Endothelial cell of hepatic sinusoid (primary cell): Measurements from ENCODE around the gene VSIG4.
"Not testable (repeated sequence)": the region's sequence is repeated elsewhere in the genome, so short reads cannot be mapped to it uniquely, and the experiment has no call there.

ENCODE experiments used
- in situ Hi-C: cut with HindIII; loops from 2 replicates; pipeline ENCODE4 v1.10.0; 2017; ENCODE audit warnings: low sequenced_read_pairs

The VSIG4 gene

DNA sequence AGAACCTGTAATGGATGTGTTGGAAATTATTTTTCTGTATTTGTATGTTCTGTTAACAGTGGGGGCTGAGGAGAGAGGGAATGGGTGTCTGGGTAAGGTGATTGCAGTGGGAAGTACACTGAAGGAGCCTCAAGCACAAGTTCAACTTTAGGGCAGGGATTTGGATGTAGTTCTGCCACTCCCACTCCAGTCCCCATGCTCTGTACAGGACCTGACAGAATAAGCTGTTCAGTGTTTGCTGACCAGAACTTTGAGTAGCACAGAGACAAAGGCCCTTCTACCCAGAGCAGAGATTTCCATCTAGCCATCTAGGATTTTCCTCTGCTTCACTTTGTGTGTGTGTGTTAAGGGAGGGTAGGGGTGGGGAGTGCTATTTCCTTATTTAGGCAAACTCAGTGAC lies 49.2 kb downstream of the VSIG4 start:
- in situ Hi-C loops, result no loop called here

DNA sequence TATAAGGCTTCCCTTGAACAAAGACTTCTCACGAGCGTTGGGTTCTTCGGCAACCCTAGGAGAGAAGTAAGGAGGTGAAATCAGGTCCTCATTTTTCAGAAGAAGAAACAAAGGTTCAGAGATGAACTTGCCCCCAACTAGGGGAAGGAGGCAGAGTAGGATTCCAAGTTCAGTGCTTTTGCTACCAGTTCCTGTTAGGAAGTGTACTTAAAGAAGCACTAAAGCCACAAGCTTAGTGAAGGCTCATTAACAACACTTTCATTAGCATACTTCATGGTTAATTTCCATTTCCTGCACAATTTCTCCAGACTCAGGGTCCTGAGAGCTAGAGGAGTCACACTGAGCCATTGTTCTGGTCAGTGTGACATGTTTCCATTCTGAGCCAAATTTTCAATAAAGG lies 52.1 kb downstream of the VSIG4 start:
- in situ Hi-C loops, result no loop called here

DNA sequence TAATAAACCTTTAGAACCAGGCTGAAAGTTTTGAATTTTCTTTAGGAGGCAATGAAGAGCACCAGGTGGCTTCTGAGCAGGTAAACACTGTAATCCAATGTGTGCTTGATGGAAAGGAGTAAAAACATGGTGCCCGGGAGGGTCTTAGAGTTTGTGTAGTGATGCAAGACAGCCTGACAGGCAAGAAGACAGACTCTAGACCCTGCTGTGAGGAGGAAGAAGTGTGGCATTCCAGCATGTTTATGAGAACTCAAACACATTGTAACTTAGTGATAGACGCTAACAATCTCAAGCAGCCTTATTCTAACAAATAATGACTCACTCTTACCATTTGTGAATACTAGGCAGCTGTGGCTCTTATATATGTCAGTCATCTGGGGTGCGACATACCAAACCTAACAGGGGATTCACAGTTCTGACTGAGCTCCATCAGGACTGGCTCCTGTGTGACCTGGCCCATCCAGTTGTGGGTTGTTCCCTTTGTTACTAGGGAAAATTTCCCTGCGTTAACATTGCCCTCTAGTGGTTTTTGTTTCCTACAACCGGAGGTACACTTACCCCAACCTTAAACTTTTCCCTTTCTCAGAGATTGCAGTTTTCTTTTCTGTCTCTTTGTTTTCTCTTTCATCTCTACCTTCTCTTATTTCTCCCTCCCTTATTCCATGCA lies 53.8 kb downstream of the VSIG4 start:
- in situ Hi-C loops, result no loop called here

DNA sequence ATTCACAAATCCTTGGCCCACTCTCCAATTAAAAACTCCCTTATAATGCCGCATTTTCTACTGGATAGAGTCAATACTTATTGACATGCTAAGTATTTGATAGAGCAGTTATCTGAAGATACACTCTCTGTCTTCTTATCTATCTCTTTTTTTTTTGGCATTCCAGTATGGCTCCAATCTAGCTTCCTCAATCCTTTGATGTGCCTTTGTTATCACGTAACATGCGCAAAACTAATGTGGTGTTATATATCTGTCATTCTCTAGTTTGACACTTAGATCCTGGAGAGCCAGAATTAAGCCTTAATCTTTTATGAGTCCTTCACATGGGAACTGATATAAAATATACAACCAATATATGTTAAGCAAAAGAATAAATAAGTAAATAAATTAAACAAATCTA lies 54.7 kb downstream of the VSIG4 start:
- in situ Hi-C loops, result no loop called here

DNA sequence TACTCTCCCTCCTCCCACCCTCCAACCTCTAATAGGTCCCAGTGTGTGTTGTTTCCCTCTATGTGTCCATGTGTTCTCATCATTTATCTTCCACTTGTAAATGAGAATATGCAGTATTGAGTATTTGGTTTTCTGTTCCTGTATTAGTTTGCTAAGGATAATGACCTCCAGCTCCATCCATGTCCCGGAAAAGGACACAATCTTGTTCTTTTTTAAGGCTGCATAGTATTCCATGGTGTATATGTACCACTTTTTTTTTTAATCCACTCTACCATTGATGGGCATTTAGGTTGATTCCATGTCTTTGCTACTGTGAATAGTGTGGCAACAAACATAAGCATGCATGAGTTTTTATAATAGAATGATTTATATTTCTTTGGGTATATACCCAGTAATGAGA lies 62.7 kb downstream of the VSIG4 start:
- in situ Hi-C loops, result not testable (repeated sequence)

DNA sequence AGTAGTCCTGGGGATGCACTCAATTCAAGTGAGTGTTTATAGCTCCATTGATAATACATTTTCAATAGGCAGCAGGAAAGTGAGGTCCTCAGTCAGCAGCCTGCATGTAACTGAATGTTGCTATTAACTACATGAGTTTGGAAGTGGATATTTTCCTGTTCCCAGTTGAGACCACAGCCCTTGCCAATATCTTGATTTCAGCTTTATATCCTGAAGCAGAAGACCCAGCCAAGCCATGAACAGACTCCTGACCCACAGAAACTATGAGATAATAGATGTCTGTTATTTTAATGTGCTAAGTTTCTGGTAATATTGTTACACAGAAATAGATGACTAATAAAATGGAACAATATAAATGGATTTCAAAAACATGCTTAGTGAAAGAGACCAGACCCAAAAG lies 63.7 kb downstream of the VSIG4 start:
- in situ Hi-C loops, result no loop called here

DNA sequence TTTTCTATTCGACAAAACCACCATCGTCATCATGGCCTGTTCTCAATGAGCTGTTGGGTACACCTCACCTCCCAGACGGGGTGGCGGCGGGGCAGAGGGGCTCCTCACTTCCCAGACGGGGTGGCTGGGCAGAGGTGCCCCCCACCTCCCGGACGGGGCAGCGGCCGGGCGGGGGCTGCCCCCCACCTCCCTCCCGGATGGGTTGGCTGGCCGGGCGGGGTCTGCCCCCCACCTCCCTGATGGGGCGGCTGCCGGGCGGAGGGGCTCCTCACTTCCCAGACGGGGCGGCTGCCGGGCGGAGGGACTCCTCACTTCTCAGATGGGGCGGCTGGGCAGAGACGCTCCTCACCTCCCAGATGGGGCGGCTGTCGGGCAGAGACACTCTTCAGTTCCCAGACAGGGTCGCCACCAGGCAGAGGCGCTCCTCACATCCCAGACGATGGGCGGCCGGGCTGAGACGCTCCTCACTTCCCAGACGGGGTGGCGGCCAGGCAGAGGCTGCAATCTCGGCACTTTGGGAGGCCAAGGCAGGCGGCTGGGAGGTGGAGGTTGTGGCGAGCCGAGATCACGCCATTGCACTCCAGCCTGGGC lies 64.6 kb downstream of the VSIG4 start:
- in situ Hi-C loops, result not testable (repeated sequence)
